Right kidney (tissue), 1 donor: ENCODE results near the gene TYRO3.
"Not testable (repeated sequence)": the region's sequence is repeated elsewhere in the genome, so short reads cannot be mapped to it uniquely, and the experiment has no call there.

Experiments used
- DNase-seq: peaks from one replicate; pipeline ENCODE4 v3.0.0-alpha.2; 2016

Gene TYRO3

DNA sequence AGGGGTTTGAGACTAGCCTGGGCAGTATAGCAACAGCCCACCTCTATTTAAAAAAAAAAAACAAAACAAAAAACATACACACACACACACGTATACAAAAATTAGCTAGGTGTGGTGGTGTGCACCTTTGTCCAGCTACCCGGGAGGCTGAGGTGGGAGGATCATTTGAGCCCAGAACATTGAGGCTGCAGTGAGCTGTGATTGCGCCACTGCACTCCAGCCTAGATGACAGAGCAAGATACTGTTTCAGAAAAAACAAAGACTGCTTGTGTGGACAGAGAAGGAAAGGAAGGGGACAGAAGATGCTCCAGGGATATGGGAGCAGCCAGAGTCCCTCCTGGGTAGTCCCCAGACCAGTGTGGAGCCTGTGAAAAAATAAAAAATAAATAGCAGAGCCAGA, 12.9 kb downstream of the TYRO3 start:
- DNase-seq = no peak

DNA sequence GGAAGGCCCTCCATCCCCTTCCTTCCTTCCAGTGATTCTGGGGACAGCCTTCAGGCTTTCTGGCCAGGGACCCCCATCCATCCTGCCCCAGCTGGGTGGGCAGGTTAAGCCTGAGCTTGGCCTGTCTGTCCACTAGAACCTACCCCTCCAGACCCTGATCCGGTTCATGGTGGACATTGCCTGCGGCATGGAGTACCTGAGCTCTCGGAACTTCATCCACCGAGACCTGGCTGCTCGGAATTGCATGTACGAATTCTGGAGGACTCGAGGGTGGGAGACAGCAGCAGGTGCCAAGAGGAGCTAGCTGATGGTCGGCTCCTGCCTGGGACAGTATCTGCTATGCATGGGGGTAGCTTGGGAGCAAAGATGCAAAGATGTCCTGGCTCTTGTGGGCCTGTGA, 13.9 kb downstream of the TYRO3 start:
- DNase-seq = no peak

DNA sequence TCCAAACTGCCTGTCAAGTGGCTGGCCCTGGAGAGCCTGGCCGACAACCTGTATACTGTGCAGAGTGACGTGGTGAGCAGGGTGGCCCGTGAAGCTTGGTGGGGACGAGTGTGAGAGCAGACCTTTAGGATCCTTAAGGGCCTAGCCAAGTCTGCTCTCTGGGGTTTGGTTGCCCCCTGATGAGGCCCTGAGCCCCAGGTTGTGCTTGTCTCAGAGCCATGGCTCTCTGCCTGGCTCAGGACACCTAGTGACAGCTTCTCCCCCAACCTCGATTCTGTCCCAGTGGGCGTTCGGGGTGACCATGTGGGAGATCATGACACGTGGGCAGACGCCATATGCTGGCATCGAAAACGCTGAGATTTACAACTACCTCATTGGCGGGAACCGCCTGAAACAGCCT, 14.4 kb downstream of the TYRO3 start:
- DNase-seq = no peak

DNA sequence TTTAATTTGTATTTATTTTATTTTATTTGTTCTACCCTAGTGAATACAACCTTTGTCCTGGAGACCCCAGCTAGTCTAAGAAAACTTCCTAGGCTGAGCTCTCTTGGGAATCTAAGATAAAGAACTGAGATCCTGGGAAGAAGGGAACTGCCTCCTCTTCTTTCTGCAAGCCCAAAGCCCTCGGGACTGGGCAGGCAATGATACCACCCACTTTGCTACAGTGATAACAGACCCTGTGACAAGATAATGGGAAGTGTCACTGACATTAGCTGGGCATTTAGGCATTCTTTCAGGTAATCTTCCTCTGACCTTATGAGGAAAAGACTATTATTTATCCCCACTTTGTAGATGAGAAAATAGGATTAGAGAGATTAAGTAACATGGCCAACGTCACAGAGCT, 15.1 kb downstream of the TYRO3 start:
- no peak for DNase-seq

DNA sequence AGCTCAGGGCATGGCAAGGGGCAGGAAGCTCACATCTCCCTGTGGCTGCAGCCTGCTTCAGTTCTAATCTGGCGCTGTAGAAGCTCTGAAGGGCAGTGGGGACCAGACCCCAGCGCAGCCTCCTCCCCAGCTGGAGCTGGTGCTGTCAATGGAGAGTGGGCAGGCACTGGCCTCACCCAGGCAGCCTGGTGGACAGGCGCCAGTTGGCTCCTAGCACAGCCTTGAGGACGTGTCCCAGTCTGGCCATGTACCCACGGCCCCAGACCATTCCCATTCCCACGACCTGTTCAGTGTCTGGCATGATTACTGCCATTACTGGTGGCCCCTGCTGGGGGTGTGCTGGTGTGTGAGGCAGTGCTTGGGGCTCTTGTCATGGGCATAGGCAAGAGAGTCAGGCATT, 16.3 kb downstream of the TYRO3 start:
- DNase-seq = no peak

DNA sequence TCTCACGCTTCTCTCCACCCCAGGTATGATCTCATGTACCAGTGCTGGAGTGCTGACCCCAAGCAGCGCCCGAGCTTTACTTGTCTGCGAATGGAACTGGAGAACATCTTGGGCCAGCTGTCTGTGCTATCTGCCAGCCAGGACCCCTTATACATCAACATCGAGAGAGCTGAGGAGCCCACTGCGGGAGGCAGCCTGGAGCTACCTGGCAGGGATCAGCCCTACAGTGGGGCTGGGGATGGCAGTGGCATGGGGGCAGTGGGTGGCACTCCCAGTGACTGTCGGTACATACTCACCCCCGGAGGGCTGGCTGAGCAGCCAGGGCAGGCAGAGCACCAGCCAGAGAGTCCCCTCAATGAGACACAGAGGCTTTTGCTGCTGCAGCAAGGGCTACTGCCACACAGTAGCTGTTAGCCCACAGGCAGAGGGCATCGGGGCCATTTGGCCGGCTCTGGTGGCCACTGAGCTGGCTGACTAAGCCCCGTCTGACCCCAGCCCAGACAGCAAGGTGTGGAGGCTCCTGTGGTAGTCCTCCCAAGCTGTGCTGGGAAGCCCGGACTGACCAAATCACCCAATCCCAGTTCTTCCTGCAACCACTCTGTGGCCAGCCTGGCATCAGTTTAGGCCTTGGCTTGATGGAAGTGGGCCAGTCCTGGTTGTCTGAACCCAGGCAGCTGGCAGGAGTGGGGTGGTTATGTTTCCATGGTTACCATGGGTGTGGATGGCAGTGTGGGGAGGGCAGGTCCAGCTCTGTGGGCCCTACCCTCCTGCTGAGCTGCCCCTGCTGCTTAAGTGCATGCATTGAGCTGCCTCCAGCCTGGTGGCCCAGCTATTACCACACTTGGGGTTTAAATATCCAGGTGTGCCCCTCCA, 19.1 kb downstream of the TYRO3 start:
- no peak for DNase-seq

DNA sequence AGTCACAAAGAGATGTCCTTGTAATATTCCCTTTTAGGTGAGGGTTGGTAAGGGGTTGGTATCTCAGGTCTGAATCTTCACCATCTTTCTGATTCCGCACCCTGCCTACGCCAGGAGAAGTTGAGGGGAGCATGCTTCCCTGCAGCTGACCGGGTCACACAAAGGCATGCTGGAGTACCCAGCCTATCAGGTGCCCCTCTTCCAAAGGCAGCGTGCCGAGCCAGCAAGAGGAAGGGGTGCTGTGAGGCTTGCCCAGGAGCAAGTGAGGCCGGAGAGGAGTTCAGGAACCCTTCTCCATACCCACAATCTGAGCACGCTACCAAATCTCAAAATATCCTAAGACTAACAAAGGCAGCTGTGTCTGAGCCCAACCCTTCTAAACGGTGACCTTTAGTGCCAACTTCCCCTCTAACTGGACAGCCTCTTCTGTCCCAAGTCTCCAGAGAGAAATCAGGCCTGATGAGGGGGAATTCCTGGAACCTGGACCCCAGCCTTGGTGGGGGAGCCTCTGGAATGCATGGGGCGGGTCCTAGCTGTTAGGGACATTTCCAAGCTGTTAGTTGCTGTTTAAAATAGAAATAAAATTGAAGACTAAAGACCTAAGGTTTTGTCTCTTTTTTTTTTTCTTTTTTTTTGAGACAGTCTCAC, 19.8 kb downstream of the TYRO3 start:
- DNase-seq = no peak

DNA sequence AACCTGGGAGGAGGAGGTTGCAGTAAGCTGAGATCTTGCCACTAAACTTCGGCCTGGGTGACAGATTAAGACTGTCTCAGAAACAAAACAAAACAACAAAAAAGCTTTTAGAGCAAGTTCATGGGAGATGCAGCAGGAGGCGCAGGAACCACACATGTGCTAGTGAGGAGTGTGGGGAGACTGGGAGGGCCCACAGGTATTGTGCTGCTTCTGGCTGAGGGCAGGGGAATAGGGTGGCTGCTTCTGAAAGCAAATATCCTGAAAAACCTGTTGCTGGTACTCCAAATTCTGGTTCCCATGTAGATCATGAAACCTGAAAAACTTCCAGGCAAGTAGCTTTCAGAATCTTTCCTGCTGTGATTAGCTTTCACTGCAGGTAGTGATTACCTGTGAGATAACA, 22.1 kb downstream of the TYRO3 start:
- DNase-seq = no peak

DNA sequence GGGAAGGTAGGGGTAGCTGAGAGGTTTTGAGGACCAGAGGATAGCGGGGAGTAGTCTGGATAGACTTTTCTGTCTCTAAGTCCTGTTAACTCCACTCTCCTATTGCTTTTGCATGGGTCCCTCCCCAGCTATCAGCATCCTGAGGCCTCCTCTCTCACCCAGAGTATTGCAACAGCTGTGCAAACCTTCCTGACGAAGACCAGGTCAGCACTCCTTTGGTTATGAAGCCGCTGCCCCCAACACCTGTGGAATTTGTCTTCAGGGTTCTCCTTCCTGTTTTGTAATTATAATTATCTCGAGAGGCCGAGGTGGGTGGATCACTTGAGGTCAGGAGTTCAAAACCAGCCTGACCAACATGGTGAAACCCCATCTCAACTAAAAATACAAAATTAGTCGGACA, 24.8 kb downstream of the TYRO3 start:
- no peak for DNase-seq

DNA sequence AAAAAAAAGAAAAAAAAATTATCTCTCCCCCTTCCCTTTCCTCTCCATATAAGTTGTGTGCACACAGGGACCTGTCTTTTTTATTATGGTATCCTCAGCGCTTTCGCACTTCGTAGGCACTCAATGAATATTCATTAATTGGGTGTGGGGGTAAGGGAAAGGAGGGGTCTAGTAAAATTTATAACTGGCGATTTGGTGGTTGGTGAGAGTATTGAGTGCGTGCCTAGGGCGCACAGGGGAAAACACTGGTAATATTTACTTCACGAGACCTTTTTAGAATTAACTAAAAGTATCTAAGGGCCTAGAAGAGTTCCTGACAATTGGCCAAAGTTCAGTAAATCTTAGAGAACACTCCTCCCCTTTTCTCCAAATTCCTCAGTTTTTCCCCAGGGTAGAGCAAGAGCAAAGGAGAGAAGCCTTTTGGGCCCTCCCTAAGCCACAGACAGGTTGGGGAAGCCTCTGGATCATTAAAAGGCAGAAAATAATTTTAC, 25.7 kb downstream of the TYRO3 start:
- no peak for DNase-seq

DNA sequence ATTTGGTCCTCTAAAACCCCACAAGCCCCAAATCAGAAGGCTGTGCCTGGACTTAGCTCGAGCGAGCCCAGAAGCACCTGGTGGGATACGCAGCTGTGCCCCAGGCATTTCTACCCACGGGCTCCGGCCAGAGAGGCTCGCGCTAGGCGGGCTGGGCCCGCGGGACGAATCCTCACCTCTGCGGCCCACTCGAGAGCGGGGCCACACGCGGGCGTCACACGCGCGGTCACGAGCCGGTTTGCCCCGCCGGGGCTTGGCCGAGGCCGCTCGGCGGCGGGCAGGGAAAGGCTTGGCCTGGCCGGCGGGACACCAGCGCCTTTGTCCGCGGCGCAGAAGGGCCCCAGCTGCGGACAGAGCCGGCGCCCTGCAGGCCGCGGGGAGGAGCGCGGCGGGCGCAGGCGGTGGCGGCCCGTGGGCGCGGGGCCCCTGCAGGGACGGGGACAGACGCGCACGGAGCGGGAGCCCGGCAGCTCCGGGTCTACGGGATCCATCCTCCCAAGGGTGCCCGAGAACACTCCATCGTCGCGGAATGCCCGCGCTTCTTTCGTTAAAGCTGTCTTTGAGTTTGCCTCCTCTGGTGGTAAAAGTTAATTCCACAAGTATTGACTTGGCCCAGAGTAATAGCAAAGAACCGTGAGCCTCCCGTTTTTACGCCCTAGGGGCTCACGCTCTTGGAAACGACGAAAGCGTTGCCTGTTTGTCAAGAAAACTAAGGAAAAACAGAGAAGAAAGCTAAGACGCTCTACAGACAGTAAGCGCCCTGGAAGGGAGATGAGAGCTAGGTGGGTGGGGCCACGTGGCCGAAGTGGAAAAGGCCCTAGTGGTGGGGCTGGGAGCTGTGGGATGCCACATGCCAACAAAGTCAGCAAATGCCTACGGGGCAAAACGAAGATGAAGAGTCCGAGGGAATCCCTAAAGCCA, 26.4 kb downstream of the TYRO3 start:
- peak; percentile 91 for DNase-seq

DNA sequence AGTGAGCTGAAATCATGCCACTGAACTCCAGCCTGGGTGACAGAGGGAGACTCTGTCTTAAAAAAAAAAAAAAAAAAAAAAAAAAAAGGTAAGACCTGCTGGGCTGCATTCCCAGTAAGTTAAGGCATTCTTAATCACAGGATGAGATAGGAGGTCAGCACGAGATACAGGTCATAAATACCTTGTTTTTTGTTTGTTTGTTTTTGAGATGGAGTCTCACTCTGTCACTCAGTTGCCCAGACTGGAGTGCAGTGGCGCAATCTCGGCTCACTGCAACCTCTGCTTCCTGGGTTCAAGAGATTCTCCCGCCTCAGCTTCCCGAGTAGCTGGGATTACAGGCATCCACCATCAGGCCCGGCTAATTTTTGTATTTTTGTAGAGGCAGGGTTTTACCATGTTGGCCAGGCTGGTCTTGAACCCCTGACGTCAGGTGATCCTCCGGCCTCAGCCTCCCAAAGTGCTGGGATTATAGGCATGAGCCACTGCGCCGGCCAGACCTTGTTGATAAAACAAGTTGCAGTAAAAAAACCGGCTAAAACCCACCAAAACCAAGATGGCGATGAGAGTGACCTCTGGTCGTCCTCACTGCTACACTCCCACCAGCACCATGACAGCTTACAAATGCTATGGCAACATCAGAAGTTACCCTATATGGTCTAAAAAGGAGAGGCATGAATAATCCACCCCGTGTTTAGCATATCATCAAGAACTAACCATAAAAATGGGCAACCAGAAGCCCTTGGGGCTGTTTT, 27.7 kb downstream of the TYRO3 start:
- not testable (repeated sequence) for DNase-seq

DNA sequence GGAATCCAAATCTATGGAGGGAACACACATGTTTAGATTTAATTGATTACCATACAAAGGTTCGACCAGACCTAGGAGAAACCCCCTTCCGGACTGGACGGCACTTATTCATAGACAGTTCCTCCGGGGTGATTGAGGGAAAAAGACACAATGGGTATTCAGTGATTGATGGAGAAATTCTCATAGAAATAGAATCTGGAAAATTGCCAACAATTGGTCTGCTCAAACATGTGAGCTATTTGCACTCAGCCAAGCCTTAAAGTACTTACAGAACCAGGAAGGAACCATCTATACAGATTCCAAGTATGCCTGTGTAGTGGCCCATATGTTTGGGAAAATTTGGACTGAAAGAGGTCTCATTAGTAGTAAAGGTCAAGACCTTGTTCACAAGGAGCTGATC, 30.0 kb downstream of the TYRO3 start:
- DNase-seq = not testable (repeated sequence)

DNA sequence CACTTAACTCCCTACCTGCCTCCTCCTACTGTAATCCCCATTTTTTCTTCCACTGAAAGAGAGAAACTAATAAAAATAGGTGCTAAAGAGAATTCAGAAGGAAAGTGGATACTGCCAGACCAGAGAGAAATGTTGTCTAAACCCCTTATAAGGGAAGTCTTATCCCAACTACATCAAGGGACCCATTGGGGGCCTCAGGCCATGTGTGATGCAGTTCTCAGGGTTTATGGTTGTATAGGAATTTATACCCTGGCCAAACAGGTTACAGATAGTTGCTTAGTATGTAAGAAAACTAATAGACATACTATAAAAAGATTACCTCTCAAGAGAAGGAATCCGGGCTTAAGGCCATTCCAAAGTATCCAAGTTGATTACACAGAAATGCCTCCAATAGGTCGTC, 30.6 kb downstream of the TYRO3 start:
- not testable (repeated sequence) for DNase-seq

DNA sequence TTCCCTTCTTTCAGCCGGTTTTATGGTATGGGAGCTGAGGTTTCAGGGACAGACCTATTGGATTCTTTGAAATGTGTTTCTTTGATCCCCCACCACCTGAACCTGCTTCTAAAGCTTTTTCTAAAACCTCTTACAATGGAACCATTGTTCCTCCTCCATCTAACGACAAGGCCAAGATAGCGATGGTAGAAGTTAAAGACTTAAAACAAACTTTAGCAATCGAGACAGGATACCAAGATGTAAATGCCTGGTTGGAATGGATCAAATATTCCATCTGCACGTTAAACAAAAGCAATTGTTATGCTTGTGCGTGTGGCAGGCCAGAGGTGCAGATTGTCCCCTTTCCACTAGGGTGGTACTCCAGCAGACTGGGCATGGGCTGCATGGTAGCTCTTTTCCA, 32.2 kb downstream of the TYRO3 start:
- not testable (repeated sequence) for DNase-seq

DNA sequence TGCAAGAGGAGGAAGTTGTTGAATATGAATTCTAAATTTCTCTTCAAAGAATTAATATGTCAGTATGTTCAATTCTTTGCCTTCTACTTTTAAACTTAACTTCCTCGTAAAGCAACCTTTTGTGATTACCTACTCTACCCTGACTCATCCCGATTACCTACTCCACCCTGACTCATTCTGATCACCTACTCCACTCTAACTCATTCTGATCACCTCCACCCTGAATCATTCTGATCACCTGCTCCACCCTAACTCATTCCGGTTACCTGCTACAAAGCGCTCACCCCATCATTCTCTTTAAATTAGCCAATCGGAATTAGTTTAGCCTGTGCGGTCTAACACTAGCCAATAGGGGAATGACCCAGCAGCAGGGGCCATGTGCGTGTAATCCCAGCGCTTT, 33.7 kb downstream of the TYRO3 start:
- not testable (repeated sequence) for DNase-seq

DNA sequence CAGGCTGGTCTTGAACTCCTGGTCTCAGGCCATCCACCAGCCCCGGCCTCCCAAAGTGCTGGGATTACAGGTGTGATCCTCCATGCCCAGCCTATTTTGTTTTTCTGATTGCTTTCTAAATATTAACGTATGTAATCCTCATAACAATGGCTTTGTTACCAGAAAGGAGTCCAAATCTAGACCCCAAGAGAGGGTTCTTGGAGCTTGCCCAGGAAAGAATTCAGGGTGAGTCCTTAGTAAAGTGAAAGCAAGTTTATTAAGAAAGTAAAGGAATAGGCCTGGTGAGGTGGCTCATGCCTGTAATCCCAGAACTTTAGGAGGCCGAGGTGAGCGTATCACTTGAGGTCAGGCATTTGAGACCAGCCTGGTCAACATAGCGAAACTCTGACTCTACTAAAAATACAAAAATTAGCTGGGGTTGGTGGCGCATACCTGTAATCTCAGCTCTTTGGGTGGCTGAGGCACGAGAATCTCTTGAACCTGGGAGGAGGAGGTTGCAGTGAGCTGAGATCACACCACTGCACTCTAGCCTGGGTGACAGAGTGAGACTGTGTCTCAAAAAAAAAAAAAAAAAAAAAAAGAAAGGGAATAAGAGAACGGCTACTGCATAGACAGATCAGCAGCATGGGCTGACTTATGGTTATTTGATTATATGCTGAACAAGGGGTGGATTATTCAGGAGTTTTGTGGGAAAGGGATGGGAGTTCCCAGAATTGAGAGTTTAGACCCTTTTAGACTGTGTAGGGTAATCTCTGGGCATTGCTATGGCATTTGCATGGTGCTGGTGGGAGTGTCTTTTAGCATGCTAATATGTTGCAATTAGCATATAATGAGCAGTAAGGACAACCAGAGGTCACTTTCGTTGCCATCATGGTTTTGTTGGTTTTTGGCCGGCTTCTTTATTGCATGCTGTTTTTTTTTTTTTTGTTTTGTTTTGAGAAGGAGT, 36.1 kb downstream of the TYRO3 start:
- DNase-seq = no peak

DNA sequence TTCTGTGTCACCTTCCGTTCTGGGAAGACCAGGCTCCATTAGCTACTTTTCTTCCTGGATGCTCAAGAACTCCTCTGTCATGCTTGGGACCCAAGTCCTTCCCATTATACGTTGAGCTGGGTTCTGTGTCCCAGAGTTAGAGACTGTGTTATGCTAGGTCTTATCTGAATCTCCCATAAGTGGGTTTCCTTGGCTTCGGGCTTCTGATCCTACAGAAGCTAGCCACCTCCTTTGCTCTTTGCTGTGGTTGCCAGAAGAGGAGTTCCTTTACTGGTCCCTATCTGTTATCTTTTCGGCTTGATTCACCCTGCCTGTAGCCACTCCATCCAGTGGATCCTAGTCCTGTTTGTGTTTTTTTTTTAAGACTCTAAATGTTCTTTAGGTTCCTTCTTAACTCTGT, 38.0 kb downstream of the TYRO3 start:
- no peak for DNase-seq

DNA sequence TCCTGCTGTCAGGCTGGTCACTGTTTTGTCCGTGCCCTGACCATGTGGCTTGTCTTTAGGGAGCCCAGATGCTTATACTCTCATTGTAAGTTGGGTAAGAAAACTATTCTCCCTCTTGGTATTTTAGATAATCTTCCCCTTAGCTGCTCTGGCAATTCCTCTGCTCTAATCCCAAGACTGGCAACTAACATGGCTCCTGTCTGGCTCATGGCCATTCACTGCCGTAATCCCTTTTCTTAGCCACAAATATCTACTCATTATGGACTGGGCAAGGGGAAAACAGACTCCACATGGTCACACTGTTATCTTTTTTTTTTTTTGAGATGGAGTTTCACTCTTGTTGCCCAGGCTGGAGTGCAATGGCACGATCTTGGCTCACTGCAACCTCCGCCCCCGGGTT, 38.8 kb downstream of the TYRO3 start:
- no peak for DNase-seq

DNA sequence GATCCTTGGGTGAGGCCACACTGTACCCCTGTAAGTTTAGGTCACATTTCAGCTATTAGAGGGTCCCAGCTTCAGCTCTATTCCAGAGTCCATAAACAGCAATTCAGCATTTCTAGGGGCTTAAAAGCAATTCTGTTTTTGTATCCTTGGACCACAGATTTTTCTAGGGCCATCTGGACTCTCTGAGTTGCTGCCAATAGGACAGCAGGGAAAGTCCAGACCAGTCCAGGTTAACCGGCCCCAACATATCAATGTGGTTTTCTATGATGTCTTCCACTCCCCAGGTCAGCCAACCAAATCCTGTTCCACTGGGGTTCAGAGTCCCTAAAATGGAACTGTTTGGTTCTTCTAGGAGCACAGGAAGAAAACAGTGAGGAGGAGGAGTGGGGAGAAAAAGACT, 40.0 kb downstream of the TYRO3 start:
- no peak for DNase-seq

DNA sequence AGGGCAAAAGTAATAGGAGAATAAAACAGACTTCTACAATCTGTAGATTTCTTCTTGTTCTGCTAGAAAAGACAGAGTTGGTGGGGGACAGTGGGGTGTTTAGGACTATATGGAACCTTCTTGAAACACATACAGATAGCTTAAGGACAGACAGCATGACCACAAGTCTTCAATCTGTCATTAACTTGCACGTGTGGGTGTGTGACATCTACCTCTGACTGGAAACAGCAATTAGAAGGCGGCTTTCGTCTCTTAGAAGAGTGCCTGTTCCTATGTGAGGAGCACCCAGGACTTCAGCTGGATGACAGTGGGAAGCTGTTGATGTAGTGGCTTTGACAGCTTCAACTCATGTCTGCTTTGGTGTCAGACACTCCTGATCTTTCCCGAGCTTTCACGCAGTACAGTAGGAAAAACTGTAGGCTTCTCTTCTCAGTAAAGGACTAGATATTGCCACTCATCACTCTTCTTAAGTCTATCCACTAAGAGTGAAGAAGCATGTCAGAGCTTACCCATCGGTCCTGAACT, 44.5 kb downstream of the TYRO3 start:
- DNase-seq = no peak
